HEK293 (cell line): ENCODE measurements around the gene B4GALT7.
"Not testable (repeated sequence)": the region's sequence is repeated elsewhere in the genome, so short reads cannot be mapped to it uniquely, and the experiment has no call there.

ENCODE experiments used
- CTCF ChIA-PET: fragments of 350-600 bp; formaldehyde crosslinking; extraction: SDS; loops from one replicate; lab custom pipeline; 2021; ENCODE audit warnings: antibody characterized with exemption; lab: Yijun Ruan, JAX
- POLR2A ChIA-PET: fragments of 300-600 bp; formaldehyde crosslinking; extraction: SDS; loops from one replicate; lab custom pipeline; 2020; ENCODE audit warnings: antibody characterized with exemption, inconsistent platforms; lab: Yijun Ruan, JAX
- H3K27ac ChIP-seq: fragments of 200-500 bp; sonication (Bioruptor generic); 2 replicates; pipeline ENCODE4 v1.5.1; 2014; ENCODE audit warnings: low read depth, low read length, control low read depth, inconsistent platforms; ENCODE audit errors: extremely low read depth
- H3K36me3 ChIP-seq, 2 experiments: fragments of 200-500 bp in 1 of 2; sonication (Bioruptor generic) in 1 of 2; 1 replicate in 1 of 2; 2 replicates in 1 of 2; pipeline ENCODE4 v1.5.1; 2014 to 2017; ENCODE audit warnings: inconsistent platforms in 2 of 2, low read length in 2 of 2; ENCODE audit not compliant: control insufficient read depth in 2 of 2, insufficient read depth in 1 of 2
- H3K4me1 ChIP-seq: fragments of 200-500 bp; sonication (Bioruptor generic); 2 replicates; pipeline ENCODE4 v1.5.1; 2014; ENCODE audit warnings: mild to moderate bottlenecking, low read length, inconsistent platforms; ENCODE audit not compliant: control insufficient read depth, insufficient read depth
- H3K4me3 ChIP-seq: 2 replicates; pipeline ENCODE4 v1.5.1; 2011; ENCODE audit warnings: low read depth, mild to moderate bottlenecking, control low read depth, low read length, moderate library complexity
- H3K9me3 ChIP-seq: fragments of 200-500 bp; sonication (Bioruptor generic); 2 replicates; pipeline ENCODE4 v1.5.1; 2014; ENCODE audit warnings: low read depth, low read length, inconsistent platforms; ENCODE audit not compliant: control insufficient read depth, insufficient read depth
- BCL11A ChIP-seq: fragments of 450-650 bp; formaldehyde crosslinking; IDR thresholded peaks from 2 replicates; pipeline ENCODE4 v1.5.1; 2016; ENCODE audit warnings: low read depth, missing biosample characterization, missing genetic modification characterization
- EGR2 ChIP-seq: fragments of 450-650 bp; formaldehyde crosslinking; IDR thresholded peaks from 2 replicates; pipeline ENCODE4 v1.5.1; 2016; ENCODE audit warnings: low read depth, missing biosample characterization, missing genetic modification characterization
- HOXC10 ChIP-seq: sonication (generic); formaldehyde crosslinking; IDR thresholded peaks from 2 replicates; pipeline ENCODE4 v1.8.1; 2023; ENCODE audit warnings: mild to moderate bottlenecking, missing genetic modification reagents
- REPIN1 ChIP-seq: fragments of 450-650 bp; formaldehyde crosslinking; IDR thresholded peaks from 2 replicates; pipeline ENCODE4 v1.5.1; 2017; ENCODE audit warnings: missing biosample characterization, missing genetic modification characterization, low read depth
- SP3 ChIP-seq: fragments of 450-650 bp; formaldehyde crosslinking; IDR thresholded peaks from 2 replicates; pipeline ENCODE4 v1.5.1; 2016; ENCODE audit warnings: missing biosample characterization, missing genetic modification characterization
- ZFHX2 ChIP-seq: fragments of 450-650 bp; formaldehyde crosslinking; conservative IDR thresholded peaks from 2 replicates; pipeline ENCODE4 v1.5.1; 2016; ENCODE audit warnings: missing biosample characterization, missing genetic modification characterization
- ZNF114 ChIP-seq: fragments of 450-650 bp; formaldehyde crosslinking; IDR thresholded peaks from 2 replicates; pipeline ENCODE4 v1.5.0; 2017; ENCODE audit warnings: missing biosample characterization, missing genetic modification characterization
- ZNF184 ChIP-seq: fragments of 450-650 bp; IDR thresholded peaks from 2 replicates; pipeline ENCODE4 v1.5.1; 2018; ENCODE audit warnings: missing biosample characterization, mild to moderate bottlenecking, missing genetic modification characterization
- ZNF266 ChIP-seq: fragments of 450-650 bp; formaldehyde crosslinking; IDR thresholded peaks from 2 replicates; pipeline ENCODE4 v1.5.1; 2016; ENCODE audit warnings: missing biosample characterization, missing genetic modification characterization, low read depth
- ZNF350 ChIP-seq: fragments of 450-650 bp; formaldehyde crosslinking; IDR thresholded peaks from 2 replicates; pipeline ENCODE4 v1.5.0; 2017; ENCODE audit warnings: missing biosample characterization, mild to moderate bottlenecking, missing genetic modification characterization
- ZNF404 ChIP-seq: fragments of 450-650 bp; formaldehyde crosslinking; IDR thresholded peaks from 2 replicates; pipeline ENCODE4 v1.5.1; 2017; ENCODE audit warnings: missing biosample characterization, missing genetic modification characterization
- ZNF433 ChIP-seq: fragments of 450-650 bp; formaldehyde crosslinking; IDR thresholded peaks from 2 replicates; pipeline ENCODE4 v1.5.1; 2016; ENCODE audit warnings: missing biosample characterization, missing genetic modification characterization, low read depth
- ZNF510 ChIP-seq: fragments of 450-650 bp; formaldehyde crosslinking; IDR thresholded peaks from 2 replicates; pipeline ENCODE4 v1.5.1; 2018; ENCODE audit warnings: mild to moderate bottlenecking, missing genetic modification characterization, missing biosample characterization; ENCODE audit not compliant: insufficient replicate concordance
- ZNF544 ChIP-seq: fragments of 450-650 bp; formaldehyde crosslinking; IDR thresholded peaks from 2 replicates; pipeline ENCODE4 v1.5.0; 2017; ENCODE audit warnings: missing biosample characterization, missing genetic modification characterization
- ZNF555 ChIP-seq: fragments of 450-650 bp; formaldehyde crosslinking; conservative IDR thresholded peaks from 2 replicates; pipeline ENCODE4 v1.5.1; 2017; ENCODE audit warnings: missing biosample characterization, mild to moderate bottlenecking, missing genetic modification characterization, inconsistent platforms
- ZNF654 ChIP-seq: fragments of 450-650 bp; formaldehyde crosslinking; IDR thresholded peaks from 2 replicates; pipeline ENCODE4 v1.5.1; 2016; ENCODE audit warnings: low read depth, missing biosample characterization, missing genetic modification characterization
- ZNF664 ChIP-seq: fragments of 450-650 bp; formaldehyde crosslinking; IDR thresholded peaks from 2 replicates; pipeline ENCODE4 v1.5.1; 2016; ENCODE audit warnings: missing biosample characterization, missing genetic modification characterization
- ZNF670 ChIP-seq: fragments of 450-650 bp; formaldehyde crosslinking; IDR thresholded peaks from 2 replicates; pipeline ENCODE4 v1.5.1; 2016; ENCODE audit warnings: missing biosample characterization, missing genetic modification characterization, low read depth
- ZNF677 ChIP-seq: fragments of 450-650 bp; IDR thresholded peaks from 2 replicates; pipeline ENCODE4 v1.5.0; 2018; ENCODE audit warnings: missing biosample characterization, mild to moderate bottlenecking, missing genetic modification characterization, moderate library complexity
- ZNF701 ChIP-seq: fragments of 450-650 bp; formaldehyde crosslinking; IDR thresholded peaks from 2 replicates; pipeline ENCODE4 v1.5.1; 2016; ENCODE audit warnings: missing biosample characterization, missing genetic modification characterization
- ZNF704 ChIP-seq: fragments of 450-650 bp; formaldehyde crosslinking; IDR thresholded peaks from 2 replicates; pipeline ENCODE4 v1.5.1; 2016; ENCODE audit warnings: missing biosample characterization, missing genetic modification characterization
- ZNF76 ChIP-seq: fragments of 450-650 bp; formaldehyde crosslinking; IDR thresholded peaks from 2 replicates; pipeline ENCODE4; 2016; ENCODE audit warnings: low read depth, missing biosample characterization, missing genetic modification characterization, borderline replicate concordance
- ZSCAN16 ChIP-seq: fragments of 450-650 bp; formaldehyde crosslinking; IDR thresholded peaks from 2 replicates; pipeline ENCODE4 v1.5.1; 2016; ENCODE audit warnings: missing biosample characterization, missing genetic modification characterization
- TF ChIP-seq, protein P1 (sequence below): fragments of 450-650 bp; formaldehyde crosslinking; IDR thresholded peaks from 2 replicates; pipeline ENCODE4 v1.5.1; 2017; ENCODE audit warnings: missing biosample characterization, missing genetic modification characterization
- TF ChIP-seq, protein P2 (sequence below): fragments of 450-650 bp; formaldehyde crosslinking; IDR thresholded peaks from 2 replicates; pipeline ENCODE4 v1.5.1; 2016; ENCODE audit warnings: missing biosample characterization, missing genetic modification characterization
- TF ChIP-seq, protein P3 (sequence below): fragments of 450-650 bp; formaldehyde crosslinking; IDR thresholded peaks from 2 replicates; pipeline ENCODE4 v1.5.1; 2016; ENCODE audit warnings: missing biosample characterization, missing genetic modification characterization

The B4GALT7 gene

DNA sequence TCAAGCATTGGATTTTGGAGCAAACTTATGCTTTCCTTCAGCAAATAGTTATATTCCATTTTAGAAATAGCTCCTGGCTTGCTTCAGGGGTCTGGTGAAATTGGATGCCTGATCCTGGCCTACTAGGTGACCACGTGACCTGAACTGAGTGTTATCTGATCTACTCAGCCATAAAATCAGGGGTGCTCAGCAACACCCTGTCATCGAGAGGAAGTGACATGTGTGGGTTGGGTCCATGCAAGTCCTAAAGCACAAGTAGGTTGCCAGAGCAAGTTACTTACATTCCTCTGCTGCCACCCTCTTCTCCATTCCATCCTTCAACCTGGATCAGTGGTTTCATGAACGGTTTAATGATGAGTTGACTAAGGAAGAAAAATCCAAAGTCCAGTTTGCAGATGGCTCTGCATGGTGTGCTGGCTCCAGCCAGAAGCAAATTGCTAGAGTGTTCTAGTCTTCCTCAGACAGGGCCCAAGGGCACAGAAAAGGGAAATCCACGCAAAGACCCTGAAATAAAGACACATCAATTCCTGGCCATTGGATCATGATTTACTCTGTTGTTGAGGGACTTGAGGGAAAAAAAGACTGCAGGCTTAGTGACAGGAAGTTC, 42.8 kb upstream of the B4GALT7 start (continued):
- TF ChIP-seq ZFHX2 (tag by site-specific recombination), result peak; percentile 54
- TF ChIP-seq ZNF433 (tag by site-specific recombination), result no peak
- no peak for TF ChIP-seq SP3 (tag by site-specific recombination)
- TF ChIP-seq ZNF510 (tag by site-specific recombination), result no peak
- TF ChIP-seq ZNF670 (tag by site-specific recombination), result no peak
- 0 out of 2 replicates have a peak, but pooled peaks have one; percentile 69 for TF ChIP-seq ZSCAN16 (tag by site-specific recombination)
- TF ChIP-seq ZNF404 (tag by site-specific recombination), result no peak
- no peak for TF ChIP-seq ZNF701
- TF ChIP-seq ZNF184 (tag by site-specific recombination), result no peak
- TF ChIP-seq, protein P1, sequence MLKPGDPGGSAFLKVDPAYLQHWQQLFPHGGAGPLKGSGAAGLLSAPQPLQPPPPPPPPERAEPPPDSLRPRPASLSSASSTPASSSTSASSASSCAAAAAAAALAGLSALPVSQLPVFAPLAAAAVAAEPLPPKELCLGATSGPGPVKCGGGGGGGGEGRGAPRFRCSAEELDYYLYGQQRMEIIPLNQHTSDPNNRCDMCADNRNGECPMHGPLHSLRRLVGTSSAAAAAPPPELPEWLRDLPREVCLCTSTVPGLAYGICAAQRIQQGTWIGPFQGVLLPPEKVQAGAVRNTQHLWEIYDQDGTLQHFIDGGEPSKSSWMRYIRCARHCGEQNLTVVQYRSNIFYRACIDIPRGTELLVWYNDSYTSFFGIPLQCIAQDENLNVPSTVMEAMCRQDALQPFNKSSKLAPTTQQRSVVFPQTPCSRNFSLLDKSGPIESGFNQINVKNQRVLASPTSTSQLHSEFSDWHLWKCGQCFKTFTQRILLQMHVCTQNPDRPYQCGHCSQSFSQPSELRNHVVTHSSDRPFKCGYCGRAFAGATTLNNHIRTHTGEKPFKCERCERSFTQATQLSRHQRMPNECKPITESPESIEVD (tag by site-specific recombination), result no peak
- TF ChIP-seq ZNF704 (tag by site-specific recombination), result no peak

GRCh38 chr5:177557796-177558195, 42.1 kb upstream of the B4GALT7 start:
- Histone ChIP-seq H3K4me3 (no peak overlapping the region), H3K4me1 (peaks cover 5% of the 10 kb centered on the region; the same call in 1 of the 2 replicates), H3K9me3 (no peaks in the 10 kb centered on the region), H3K27ac (no peak overlapping the region), H3K36me3 (peaks cover 0 to 3% of the 10 kb centered on the region in 2 experiments; a peak in 1 of 3 replicates)
- ChIA-PET CTCF (no interaction called here), POLR2A (interaction anchor here (1.6 kb wide), 1 partner anchor 34 kb away, joined by 8 read pairs; the partner anchor contains the start of gene TMED9)
- TF ChIP-seq SP3 (tag by site-specific recombination) (no peak), ZNF555 (no peak), ZNF510 (tag by site-specific recombination) (no peak), ZNF266 (no peak), HOXC10 (CRISPR knock-in tag) (no peak), EGR2 (tag by site-specific recombination) (no peak), ZNF654 (tag by site-specific recombination) (no peak), ZNF677 (tag by site-specific recombination) (no peak), ZNF664 (no peak), ZNF76 (tag by site-specific recombination) (no peak), REPIN1 (tag by site-specific recombination) (no peak), ZNF433 (tag by site-specific recombination) (no peak), ZNF350 (no peak), ZNF544 (no peak), BCL11A (tag by site-specific recombination) (no peak), ZNF114 (tag by site-specific recombination) (no peak)
- TF ChIP-seq, protein P2, sequence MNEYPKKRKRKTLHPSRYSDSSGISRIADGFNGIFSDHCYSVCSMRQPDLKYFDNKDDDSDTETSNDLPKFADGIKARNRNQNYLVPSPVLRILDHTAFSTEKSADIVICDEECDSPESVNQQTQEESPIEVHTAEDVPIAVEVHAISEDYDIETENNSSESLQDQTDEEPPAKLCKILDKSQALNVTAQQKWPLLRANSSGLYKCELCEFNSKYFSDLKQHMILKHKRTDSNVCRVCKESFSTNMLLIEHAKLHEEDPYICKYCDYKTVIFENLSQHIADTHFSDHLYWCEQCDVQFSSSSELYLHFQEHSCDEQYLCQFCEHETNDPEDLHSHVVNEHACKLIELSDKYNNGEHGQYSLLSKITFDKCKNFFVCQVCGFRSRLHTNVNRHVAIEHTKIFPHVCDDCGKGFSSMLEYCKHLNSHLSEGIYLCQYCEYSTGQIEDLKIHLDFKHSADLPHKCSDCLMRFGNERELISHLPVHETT (tag by site-specific recombination), result no peak
- TF ChIP-seq, protein P3, sequence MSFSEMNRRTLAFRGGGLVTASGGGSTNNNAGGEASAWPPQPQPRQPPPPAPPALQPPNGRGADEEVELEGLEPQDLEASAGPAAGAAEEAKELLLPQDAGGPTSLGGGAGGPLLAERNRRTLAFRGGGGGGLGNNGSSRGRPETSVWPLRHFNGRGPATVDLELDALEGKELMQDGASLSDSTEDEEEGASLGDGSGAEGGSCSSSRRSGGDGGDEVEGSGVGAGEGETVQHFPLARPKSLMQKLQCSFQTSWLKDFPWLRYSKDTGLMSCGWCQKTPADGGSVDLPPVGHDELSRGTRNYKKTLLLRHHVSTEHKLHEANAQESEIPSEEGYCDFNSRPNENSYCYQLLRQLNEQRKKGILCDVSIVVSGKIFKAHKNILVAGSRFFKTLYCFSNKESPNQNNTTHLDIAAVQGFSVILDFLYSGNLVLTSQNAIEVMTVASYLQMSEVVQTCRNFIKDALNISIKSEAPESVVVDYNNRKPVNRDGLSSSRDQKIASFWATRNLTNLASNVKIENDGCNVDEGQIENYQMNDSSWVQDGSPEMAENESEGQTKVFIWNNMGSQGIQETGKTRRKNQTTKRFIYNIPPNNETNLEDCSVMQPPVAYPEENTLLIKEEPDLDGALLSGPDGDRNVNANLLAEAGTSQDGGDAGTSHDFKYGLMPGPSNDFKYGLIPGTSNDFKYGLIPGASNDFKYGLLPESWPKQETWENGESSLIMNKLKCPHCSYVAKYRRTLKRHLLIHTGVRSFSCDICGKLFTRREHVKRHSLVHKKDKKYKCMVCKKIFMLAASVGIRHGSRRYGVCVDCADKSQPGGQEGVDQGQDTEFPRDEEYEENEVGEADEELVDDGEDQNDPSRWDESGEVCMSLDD (tag by site-specific recombination), result no peak

DNA sequence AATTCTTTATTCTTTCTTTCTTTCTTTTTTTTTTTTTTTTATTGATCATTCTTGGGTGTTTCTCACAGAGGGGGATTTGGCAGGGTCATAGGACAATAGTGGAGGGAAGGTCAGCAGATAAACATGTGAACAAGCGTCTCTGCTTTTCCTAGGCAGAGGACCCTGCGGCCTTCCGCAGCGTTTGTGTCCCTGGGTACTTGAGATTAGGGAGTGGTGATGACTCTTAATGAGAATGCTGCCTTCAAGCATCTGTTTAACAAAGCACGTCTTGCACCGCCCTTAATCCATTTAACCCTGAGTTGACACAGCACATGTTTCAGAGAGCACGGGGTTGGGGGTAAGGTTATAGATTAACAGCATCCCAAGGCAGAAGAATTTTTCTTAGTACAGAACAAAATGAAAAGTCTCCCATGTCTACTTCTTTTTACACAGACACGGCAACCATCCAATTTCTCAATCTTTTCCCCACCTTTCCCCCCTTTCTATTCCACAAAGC, 40.4 kb upstream of the B4GALT7 start:
- H3K4me3 ChIP-seq, H3K9me3 ChIP-seq, H3K27ac ChIP-seq, H3K4me1 ChIP-seq, H3K36me3 ChIP-seq, CTCF ChIA-PET: not testable (repeated sequence)
- POLR2A ChIA-PET, result interaction anchor here (1.6 kb wide), 1 partner anchor 32 kb away, joined by 8 read pairs; the partner anchor contains the start of gene TMED9
